HepG2 (cell line): ENCODE measurements around the gene SLC38A3. TPM values are rescaled to one million over a fixed set of nuclear protein-coding genes. Genes with fewer than 3 reads are reported as not detected.

Experiments
- FOXO1 ChIP-seq: sonication (generic); formaldehyde crosslinking; IDR thresholded peaks from 2 replicates; pipeline ENCODE4 v1.4.0; 2020; ENCODE audit warnings: missing genetic modification reagents
- JARID2 ChIP-seq: sonication (generic); formaldehyde crosslinking; IDR thresholded peaks from 2 replicates; pipeline ENCODE4 v1.8.1; 2023; ENCODE audit warnings: missing genetic modification reagents, inconsistent platforms; ENCODE audit not compliant: insufficient replicate concordance
- KDM6A ChIP-seq: IDR thresholded peaks from 2 replicates; pipeline ENCODE4 v1.6.1; 2016; ENCODE audit warnings: low read depth
- MTF1 ChIP-seq: sonication (generic); formaldehyde crosslinking; IDR thresholded peaks from 2 replicates; pipeline ENCODE4 v1.5.0; 2020; ENCODE audit warnings: missing genetic modification reagents
- MYC ChIP-seq: sonication (generic); formaldehyde crosslinking; IDR thresholded peaks from 2 replicates; pipeline ENCODE4 v1.9.0; 2021; ENCODE audit warnings: missing genetic modification reagents, borderline replicate concordance
- MZF1 ChIP-seq: sonication (generic); formaldehyde crosslinking; IDR thresholded peaks from 2 replicates; pipeline ENCODE4 v1.8.1; 2023; ENCODE audit warnings: mild to moderate bottlenecking, missing genetic modification reagents, borderline replicate concordance
- PCBP1 ChIP-seq: fragments of 200-400 bp; formaldehyde crosslinking; IDR thresholded peaks from 2 replicates; pipeline ENCODE4 v1.6.1; 2017; ENCODE audit warnings: mild to moderate bottlenecking, low read depth, low read length, borderline replicate concordance
- RXRA ChIP-seq: sonication (generic); formaldehyde crosslinking; IDR thresholded peaks from 2 replicates; pipeline ENCODE4 v1.5.1; 2020; ENCODE audit warnings: missing genetic modification reagents
- SAP130 ChIP-seq: IDR thresholded peaks from 2 replicates; pipeline ENCODE4 v1.6.1; 2016; ENCODE audit warnings: low read depth
- SMYD3 ChIP-seq: sonication (generic); formaldehyde crosslinking; IDR thresholded peaks from 2 replicates; pipeline ENCODE4 v1.8.1; 2023; ENCODE audit warnings: mild to moderate bottlenecking, missing genetic modification reagents
- TBL1XR1 ChIP-seq: fragments of 150-350 bp; IDR thresholded peaks from 2 replicates; pipeline ENCODE4 v1.6.1; 2014; ENCODE audit warnings: borderline replicate concordance, low read length; ENCODE audit not compliant: partially characterized antibody
- ZBTB1 ChIP-seq: sonication (generic); formaldehyde crosslinking; IDR thresholded peaks from 2 replicates; pipeline ENCODE4 v1.4.0; 2020; ENCODE audit warnings: missing genetic modification reagents, borderline replicate concordance
- ZBTB7A ChIP-seq: sonication (generic); formaldehyde crosslinking; IDR thresholded peaks from 2 replicates; pipeline ENCODE4 v1.8.0; 2022; ENCODE audit warnings: mild to moderate bottlenecking, missing genetic modification reagents
- ZFP62 ChIP-seq: sonication (generic); formaldehyde crosslinking; IDR thresholded peaks from 2 replicates; pipeline ENCODE4 v1.4.0; 2020; ENCODE audit warnings: missing genetic modification reagents
- ZNF12 ChIP-seq: sonication (generic); formaldehyde crosslinking; IDR thresholded peaks from 2 replicates; pipeline ENCODE4 v1.5.0; 2020; ENCODE audit warnings: missing genetic modification reagents
- ZNF446 ChIP-seq: sonication (generic); formaldehyde crosslinking; IDR thresholded peaks from 2 replicates; pipeline ENCODE4 v1.5.0; 2020; ENCODE audit warnings: mild to moderate bottlenecking, missing genetic modification reagents
- ZNF501 ChIP-seq: sonication (generic); formaldehyde crosslinking; IDR thresholded peaks from 2 replicates; pipeline ENCODE4 v1.5.1; 2020; ENCODE audit warnings: mild to moderate bottlenecking, moderate library complexity, missing genetic modification reagents
- ZNF577 ChIP-seq: sonication (generic); formaldehyde crosslinking; IDR thresholded peaks from 2 replicates; pipeline ENCODE4 v1.4.0; 2020; ENCODE audit warnings: mild to moderate bottlenecking, low read depth, missing genetic modification reagents, borderline replicate concordance
- ZNF614 ChIP-seq: IDR thresholded peaks from 2 replicates; pipeline ENCODE4 v1.6.1; 2018; ENCODE audit warnings: missing biosample characterization, missing genetic modification reagents, inconsistent platforms, borderline replicate concordance
- polyA plus RNA-seq, 8 experiments: library from polyadenylated mRNA; depleted of rRNA in 3 of 8; stranded (reverse) in 7 of 8; unstranded in 1 of 8; fragments of >200 nt; fragmentation: Illumina TruSeq in 4 of 8; extraction: Trizol in 4 of 8; gene quantifications; 2 replicates each; pipeline versions ENCODE4 v1.2.1 to v1.2.3, GENCODE V29; 2011 to 2016; ENCODE audit warnings: low read depth in 4 of 8, missing spikeins in 1 of 8, mixed read lengths in 1 of 8; ENCODE audit not compliant: insufficient read depth in 1 of 8
- total RNA-seq, 5 experiments: library from RNA; depleted of rRNA; stranded (reverse); fragments of >200 nt; fragmentation: Illumina TruSeq; extraction: Trizol; gene quantifications; 2 replicates each; pipeline ENCODE4 v1.2.3, GENCODE V29; 2016; ENCODE audit warnings: low read depth in 1 of 5
- TF ChIP-seq, protein P1 (sequence below): sonication (generic); formaldehyde crosslinking; conservative IDR thresholded peaks from 2 replicates; pipeline ENCODE4 v1.8.0; 2022; ENCODE audit warnings: mild to moderate bottlenecking, moderate library complexity, missing genetic modification reagents
- TF ChIP-seq, protein P2 (sequence below): sonication (generic); formaldehyde crosslinking; IDR thresholded peaks from 2 replicates; pipeline ENCODE4 v1.4.0; 2020; ENCODE audit warnings: missing genetic modification reagents, borderline replicate concordance
- TF ChIP-seq, protein P3 (sequence below): sonication (generic); formaldehyde crosslinking; IDR thresholded peaks from 2 replicates; pipeline ENCODE4 v1.4.0; 2020; ENCODE audit warnings: mild to moderate bottlenecking, missing genetic modification reagents
- TF ChIP-seq, protein P4 (sequence below): sonication (generic); formaldehyde crosslinking; IDR thresholded peaks from 2 replicates; pipeline ENCODE4 v1.5.0; 2020; ENCODE audit warnings: mild to moderate bottlenecking, missing genetic modification reagents

The SLC38A3 gene
- total and polyA plus RNA-seq, 2 of the 13 experiments (the other 11 are each of a cell fraction or from before 2014, with no cell fraction given): 29.8 to 164 TPM

DNA sequence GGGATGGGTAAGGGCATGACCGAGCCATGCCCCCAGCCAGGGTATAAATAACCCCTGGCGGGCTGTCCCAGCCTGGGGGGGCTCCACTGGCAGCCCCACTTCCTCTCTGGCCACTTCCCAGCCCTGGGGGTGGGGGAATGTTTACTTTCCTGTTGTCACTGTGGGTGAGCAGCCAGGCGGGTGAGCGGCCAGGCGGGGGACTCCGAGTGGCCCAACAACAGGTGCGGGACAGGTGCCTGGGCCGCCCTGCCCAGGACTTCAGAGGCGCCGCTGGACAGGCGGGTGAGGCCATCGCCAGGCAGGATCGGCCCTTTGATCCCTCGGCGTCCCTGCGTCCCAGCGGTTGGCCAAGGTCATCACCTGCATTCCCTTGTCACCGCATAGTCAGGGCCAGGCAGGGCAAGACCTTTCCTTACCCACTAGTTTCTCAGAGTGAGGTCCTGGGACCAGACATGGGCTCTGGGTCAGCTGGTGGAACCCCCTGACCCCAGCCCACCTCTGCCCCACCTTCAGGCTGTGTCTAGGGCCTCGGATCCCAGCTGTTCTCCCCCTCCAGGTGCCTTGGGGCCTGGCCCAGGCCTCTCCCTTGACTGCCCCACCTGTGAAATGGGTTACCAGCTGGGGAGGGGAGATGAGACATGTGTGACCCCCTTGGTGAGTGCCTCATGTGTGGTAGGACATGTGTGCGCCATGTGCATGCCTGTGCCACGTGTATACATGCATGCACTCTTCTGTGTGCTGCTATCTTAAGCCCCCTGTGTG, 33.4 kb upstream of the SLC38A3 start (continued):
- TF ChIP-seq ZNF501 (peak; percentile 79), ZFP62 (CRISPR knock-in tag) (no peak), FOXO1 (CRISPR knock-in tag) (peak; percentile 99), SMYD3 (CRISPR knock-in tag) (peak; percentile 65; the same call in 1 of the 2 replicates), PCBP1 (peak; percentile 80; the same call in 1 of the 2 replicates), ZBTB7A (peak; percentile 97), MZF1 (CRISPR knock-in tag) (no peak), ZBTB1 (CRISPR knock-in tag) (peak; percentile 97), ZNF577 (CRISPR knock-in tag) (no peak), TBL1XR1 (peak; percentile 74), ZNF12 (CRISPR knock-in tag) (peak; percentile 66), ZNF446 (CRISPR knock-in tag) (no peak), JARID2 (CRISPR knock-in tag) (peak; percentile 63), MTF1 (CRISPR knock-in tag) (no peak), KDM6A (CRISPR knock-in tag) (peak; percentile 95), SAP130 (peak; percentile 98), MYC (peak; percentile 86; the same call in 1 of the 2 replicates), RXRA (peak; percentile 100), ZNF614 (peak; percentile 98)
- TF ChIP-seq, protein P1, sequence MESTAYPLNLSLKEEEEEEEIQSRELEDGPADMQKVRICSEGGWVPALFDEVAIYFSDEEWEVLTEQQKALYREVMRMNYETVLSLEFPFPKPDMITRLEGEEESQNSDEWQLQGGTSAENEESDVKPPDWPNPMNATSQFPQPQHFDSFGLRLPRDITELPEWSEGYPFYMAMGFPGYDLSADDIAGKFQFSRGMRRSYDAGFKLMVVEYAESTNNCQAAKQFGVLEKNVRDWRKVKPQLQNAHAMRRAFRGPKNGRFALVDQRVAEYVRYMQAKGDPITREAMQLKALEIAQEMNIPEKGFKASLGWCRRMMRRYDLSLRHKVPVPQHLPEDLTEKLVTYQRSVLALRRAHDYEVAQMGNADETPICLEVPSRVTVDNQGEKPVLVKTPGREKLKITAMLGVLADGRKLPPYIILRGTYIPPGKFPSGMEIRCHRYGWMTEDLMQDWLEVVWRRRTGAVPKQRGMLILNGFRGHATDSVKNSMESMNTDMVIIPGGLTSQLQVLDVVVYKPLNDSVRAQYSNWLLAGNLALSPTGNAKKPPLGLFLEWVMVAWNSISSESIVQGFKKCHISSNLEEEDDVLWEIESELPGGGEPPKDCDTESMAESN (CRISPR knock-in tag): peak; percentile 94
- TF ChIP-seq, protein P2, sequence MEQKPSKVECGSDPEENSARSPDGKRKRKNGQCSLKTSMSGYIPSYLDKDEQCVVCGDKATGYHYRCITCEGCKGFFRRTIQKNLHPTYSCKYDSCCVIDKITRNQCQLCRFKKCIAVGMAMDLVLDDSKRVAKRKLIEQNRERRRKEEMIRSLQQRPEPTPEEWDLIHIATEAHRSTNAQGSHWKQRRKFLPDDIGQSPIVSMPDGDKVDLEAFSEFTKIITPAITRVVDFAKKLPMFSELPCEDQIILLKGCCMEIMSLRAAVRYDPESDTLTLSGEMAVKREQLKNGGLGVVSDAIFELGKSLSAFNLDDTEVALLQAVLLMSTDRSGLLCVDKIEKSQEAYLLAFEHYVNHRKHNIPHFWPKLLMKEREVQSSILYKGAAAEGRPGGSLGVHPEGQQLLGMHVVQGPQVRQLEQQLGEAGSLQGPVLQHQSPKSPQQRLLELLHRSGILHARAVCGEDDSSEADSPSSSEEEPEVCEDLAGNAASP (CRISPR knock-in tag): peak; percentile 99
- TF ChIP-seq, protein P3, sequence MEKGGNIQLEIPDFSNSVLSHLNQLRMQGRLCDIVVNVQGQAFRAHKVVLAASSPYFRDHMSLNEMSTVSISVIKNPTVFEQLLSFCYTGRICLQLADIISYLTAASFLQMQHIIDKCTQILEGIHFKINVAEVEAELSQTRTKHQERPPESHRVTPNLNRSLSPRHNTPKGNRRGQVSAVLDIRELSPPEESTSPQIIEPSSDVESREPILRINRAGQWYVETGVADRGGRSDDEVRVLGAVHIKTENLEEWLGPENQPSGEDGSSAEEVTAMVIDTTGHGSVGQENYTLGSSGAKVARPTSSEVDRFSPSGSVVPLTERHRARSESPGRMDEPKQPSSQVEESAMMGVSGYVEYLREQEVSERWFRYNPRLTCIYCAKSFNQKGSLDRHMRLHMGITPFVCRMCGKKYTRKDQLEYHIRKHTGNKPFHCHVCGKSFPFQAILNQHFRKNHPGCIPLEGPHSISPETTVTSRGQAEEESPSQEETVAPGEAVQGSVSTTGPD: peak; percentile 94
- TF ChIP-seq, protein P4, sequence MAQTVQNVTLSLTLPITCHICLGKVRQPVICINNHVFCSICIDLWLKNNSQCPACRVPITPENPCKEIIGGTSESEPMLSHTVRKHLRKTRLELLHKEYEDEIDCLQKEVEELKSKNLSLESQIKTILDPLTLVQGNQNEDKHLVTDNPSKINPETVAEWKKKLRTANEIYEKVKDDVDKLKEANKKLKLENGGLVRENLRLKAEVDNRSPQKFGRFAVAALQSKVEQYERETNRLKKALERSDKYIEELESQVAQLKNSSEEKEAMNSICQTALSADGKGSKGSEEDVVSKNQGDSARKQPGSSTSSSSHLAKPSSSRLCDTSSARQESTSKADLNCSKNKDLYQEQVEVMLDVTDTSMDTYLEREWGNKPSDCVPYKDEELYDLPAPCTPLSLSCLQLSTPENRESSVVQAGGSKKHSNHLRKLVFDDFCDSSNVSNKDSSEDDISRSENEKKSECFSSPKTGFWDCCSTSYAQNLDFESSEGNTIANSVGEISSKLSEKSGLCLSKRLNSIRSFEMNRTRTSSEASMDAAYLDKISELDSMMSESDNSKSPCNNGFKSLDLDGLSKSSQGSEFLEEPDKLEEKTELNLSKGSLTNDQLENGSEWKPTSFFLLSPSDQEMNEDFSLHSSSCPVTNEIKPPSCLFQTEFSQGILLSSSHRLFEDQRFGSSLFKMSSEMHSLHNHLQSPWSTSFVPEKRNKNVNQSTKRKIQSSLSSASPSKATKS (CRISPR knock-in tag): peak; percentile 65
